Transverse colon (tissue), 4 donors: ENCODE data around the gene GPR18.

Source experiments
- CTCF ChIP-seq, 5 experiments: fragments of 200-600 bp in 3 of 5; fragments of 450-650 bp in 2 of 5; sonication (generic) in 3 of 5; IDR thresholded peaks; 1 replicate in 2 of 5; 2 replicates in 3 of 5; pipeline ENCODE4 v1.5.1; 2016 to 2017; ENCODE audit warnings: antibody characterized with exemption in 5 of 5, inconsistent platforms in 3 of 5, mild to moderate bottlenecking in 2 of 5, moderate library complexity in 1 of 5
- EP300 ChIP-seq: sonication (generic); formaldehyde crosslinking; IDR thresholded peaks from one replicate; pipeline ENCODE4 v1.6.1; 2017; ENCODE audit warnings: antibody characterized with exemption, low read depth
- POLR2A ChIP-seq: fragments of 450-650 bp; IDR thresholded peaks from one replicate; pipeline ENCODE4 v1.6.1; 2016; ENCODE audit warnings: antibody characterized with exemption, mild to moderate bottlenecking, moderate library complexity
- POLR2AphosphoS5 ChIP-seq, 3 donors: sonication (generic); formaldehyde crosslinking; IDR thresholded peaks; one replicate each; pipeline ENCODE4 v1.6.1; 2016; ENCODE audit warnings: antibody characterized with exemption in 3 of 3

- TF ChIP-seq EP300 = no peak
- TF ChIP-seq CTCF (IDR thresholded peaks at IDR 0.05) = no peak
- no peak for TF ChIP-seq POLR2A
- TF ChIP-seq POLR2AphosphoS5 (IDR thresholded peaks at IDR 0.05) = peak in 1 of 3 donors; percentile 9
Measured at GRCh38 chr13:99282264-99283231, 24.4 kb upstream of the GPR18 start.
